KBM-7 (cell line): ENCODE results near the gene EDDM3A.
A peak's percentile ranks its signal among the peaks of the same experiment; 100 is the strongest.
"Not testable (repeated sequence)": the region's sequence is repeated elsewhere in the genome, so short reads cannot be mapped to it uniquely, and the experiment has no call there.

Source experiments
- DNase-seq: peaks from one replicate; pipeline ENCODE4 v3.0.0-alpha.2; 2015
- in situ Hi-C: fragments of 300-500 bp; cut with MboI; formaldehyde crosslinking; loops from 2 replicates; pipeline ENCODE4 v1.14.3; 2020; ENCODE audit warnings: low sequenced_read_pairs, low pct_unique_long_range_greater_than_20kb, mixed read lengths

EDDM3A gene

GRCh38 chr14:20732477-20732876, 13.2 kb upstream of the EDDM3A start:
- no peak for DNase-seq
- in situ Hi-C loops = no loop called here

- no peak for DNase-seq
- in situ Hi-C loops = no loop called here
Measured at GRCh38 chr14:20732979-20733635, 12.6 kb upstream of the EDDM3A start.

- in situ Hi-C loops = no loop called here
- no peak for DNase-seq
Measured at GRCh38 chr14:20733684-20734429, 11.8 kb upstream of the EDDM3A start.

GRCh38 chr14:20734430-20734806, 11.3 kb upstream of the EDDM3A start:
- in situ Hi-C loops = no loop called here
- DNase-seq = no peak

- in situ Hi-C loops, DNase-seq: not testable (repeated sequence)
Measured at GRCh38 chr14:20738292-20738691, 7.4 kb upstream of the EDDM3A start.

GRCh38 chr14:20742132-20742531, 3.6 kb upstream of the EDDM3A start:
- in situ Hi-C loops = no loop called here
- DNase-seq = no peak

GRCh38 chr14:20743556-20743955, 2.1 kb upstream of the EDDM3A start:
- in situ Hi-C loops = no loop called here
- DNase-seq = no peak

GRCh38 chr14:20746566-20746965, 879 bp downstream of the EDDM3A start:
- no peak for DNase-seq
- in situ Hi-C loops = no loop called here

- in situ Hi-C loops = no loop called here
Measured at GRCh38 chr14:20748439-20748838, 2.8 kb downstream of the EDDM3A start.

GRCh38 chr14:20750194-20750593, 4.5 kb downstream of the EDDM3A start:
- DNase-seq = no peak
- in situ Hi-C loops = no loop called here

More at GRCh38 chr14:20748439-20748838, 2.8 kb downstream of the EDDM3A start:
- DNase-seq = no peak

GRCh38 chr14:20751963-20752562, 6.4 kb downstream of the EDDM3A start:
- DNase-seq = peak; percentile 52
- in situ Hi-C loops = no loop called here

GRCh38 chr14:20754308-20754707, 8.6 kb downstream of the EDDM3A start:
- in situ Hi-C loops = no loop called here
- no peak for DNase-seq

- DNase-seq = no peak
- in situ Hi-C loops = no loop called here
Measured at GRCh38 chr14:20755037-20755436, 9.3 kb downstream of the EDDM3A start.

- in situ Hi-C loops = no loop called here
- DNase-seq = peak; percentile 13
Measured at GRCh38 chr14:20757965-20758364, 12.3 kb downstream of the EDDM3A start.

GRCh38 chr14:20759465-20759864, 13.8 kb downstream of the EDDM3A start:
- in situ Hi-C loops, DNase-seq: not testable (repeated sequence)

- DNase-seq = no peak
- in situ Hi-C loops = no loop called here
Measured at GRCh38 chr14:20760950-20761349, 15.3 kb downstream of the EDDM3A start.

GRCh38 chr14:20768593-20768892, 22.9 kb downstream of the EDDM3A start:
- no peak for DNase-seq
- in situ Hi-C loops = no loop called here

GRCh38 chr14:20769421-20769820, 23.7 kb downstream of the EDDM3A start:
- DNase-seq = no peak
- in situ Hi-C loops = no loop called here

- no peak for DNase-seq
- in situ Hi-C loops = no loop called here
Measured at GRCh38 chr14:20772650-20773049, 27.0 kb downstream of the EDDM3A start.

GRCh38 chr14:20774258-20774824, 28.7 kb downstream of the EDDM3A start:
- DNase-seq = no peak
- in situ Hi-C loops = no loop called here
